DOHH2 (cell line): Measurements from ENCODE around the gene EVPL.
A peak's percentile ranks its signal among the peaks of the same experiment; 100 is the strongest.
"Not testable (repeated sequence)": the region's sequence is repeated elsewhere in the genome, so short reads cannot be mapped to it uniquely, and the experiment has no call there.

ENCODE experiments used
- H3F3A ChIP-seq: fragments of 200-600 bp; sonication (generic), shearing (Covaris generic); 2 replicates; pipeline ENCODE4 v1.6.0; 2016; ENCODE audit warnings: antibody characterized with exemption, mild to moderate bottlenecking; ENCODE audit not compliant: control insufficient read depth, insufficient read depth
- H3K27ac ChIP-seq: fragments of 200-600 bp; sonication (generic); 2 replicates; pipeline ENCODE4 v1.5.1; 2014; ENCODE audit warnings: low read depth, mild to moderate bottlenecking, low read length, moderate library complexity
- H3K27me3 ChIP-seq: fragments of 200-600 bp; sonication (generic); 2 replicates; pipeline ENCODE4 v1.6.1; 2014; ENCODE audit warnings: mild to moderate bottlenecking, low read length, mixed read lengths; ENCODE audit not compliant: control insufficient read depth
- H3K36me3 ChIP-seq: fragments of 200-600 bp; sonication (generic); 2 replicates; pipeline ENCODE4 v1.6.1; 2014; ENCODE audit warnings: mild to moderate bottlenecking, low read length, moderate library complexity, mixed read lengths; ENCODE audit not compliant: control insufficient read depth
- H3K4me1 ChIP-seq: fragments of 200-600 bp; sonication (generic); 2 replicates; pipeline ENCODE4 v1.6.1; 2014; ENCODE audit warnings: mild to moderate bottlenecking, low read length, mixed read lengths; ENCODE audit not compliant: control insufficient read depth
- H3K4me2 ChIP-seq: fragments of 200-600 bp; sonication (generic); 2 replicates; pipeline ENCODE4 v1.6.0; 2014; ENCODE audit warnings: mild to moderate bottlenecking, low read length, moderate library complexity
- H3K4me3 ChIP-seq: fragments of 200-600 bp; sonication (generic); 2 replicates; pipeline ENCODE4 v1.5.1; 2014; ENCODE audit warnings: mild to moderate bottlenecking, low read length, mixed read lengths
- H3K79me2 ChIP-seq: fragments of 200-600 bp; sonication (generic); 2 replicates; pipeline ENCODE4 v1.6.1; 2014; ENCODE audit warnings: mild to moderate bottlenecking, low read length, mixed read lengths; ENCODE audit not compliant: control insufficient read depth
- H3K9me2 ChIP-seq: fragments of 200-600 bp; sonication (generic); replicated peaks from 2 replicates; pipeline ENCODE4 v1.6.1; 2014; ENCODE audit warnings: mild to moderate bottlenecking, low read length, mixed read lengths; ENCODE audit not compliant: control insufficient read depth
- H3K9me3 ChIP-seq: fragments of 200-600 bp; sonication (generic); 2 replicates; pipeline ENCODE4 v1.6.1; 2014; ENCODE audit warnings: antibody characterized with exemption, low read length, mixed read lengths; ENCODE audit not compliant: control insufficient read depth, insufficient read depth
- H4K20me1 ChIP-seq: fragments of 200-600 bp; sonication (generic); 2 replicates; pipeline ENCODE4 v1.6.0; 2014; ENCODE audit warnings: low read depth, mild to moderate bottlenecking, antibody characterized with exemption, low read length, moderate library complexity; ENCODE audit not compliant: control insufficient read depth, insufficient read depth
- EZH2phosphoT487 ChIP-seq: fragments of 200-600 bp; sonication (generic); IDR thresholded peaks from 2 replicates; pipeline ENCODE4 v1.6.1; 2017; ENCODE audit warnings: borderline replicate concordance, mild to moderate bottlenecking, antibody characterized with exemption, low read length, moderate library complexity, mixed read lengths
- TF ChIP-seq, protein P1 (sequence below): fragments of 200-600 bp; sonication (generic); IDR thresholded peaks from one replicate; pipeline ENCODE4 v1.5.1; 2014; ENCODE audit warnings: antibody characterized with exemption, mild to moderate bottlenecking, low read depth, low read length; ENCODE audit not compliant: poor library complexity, severe bottlenecking

Gene EVPL

DNA sequence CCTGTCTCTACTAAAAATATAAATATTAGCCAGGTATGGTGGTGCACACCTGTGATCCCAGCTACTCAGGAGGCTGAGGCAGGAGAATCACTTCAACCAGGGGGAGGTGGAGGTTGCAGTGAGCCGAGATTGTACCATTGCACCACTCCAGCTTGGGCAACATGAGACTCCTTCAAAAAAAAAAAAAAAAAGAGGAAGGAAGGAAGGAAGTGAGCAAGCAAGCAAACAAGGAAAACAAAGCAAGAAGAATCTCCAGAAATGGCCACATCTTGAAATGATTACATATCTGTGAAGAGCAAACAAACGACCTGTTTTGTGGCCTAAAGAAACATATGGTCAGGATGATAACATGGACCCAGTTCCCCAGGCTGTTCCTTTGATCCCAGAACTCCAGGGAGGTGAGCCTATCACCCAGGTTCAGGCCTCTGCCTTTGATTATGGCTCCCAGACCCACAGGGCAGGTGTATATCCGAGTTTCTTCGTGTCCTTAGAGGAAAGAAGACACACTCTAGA, 57.0 kb downstream of the EVPL start:
- Histone ChIP-seq H3K36me3 (peaks cover 4% of the 10 kb centered on the region; the same call in 1 of the 2 replicates), H3K4me2 (peak overlapping the region; percentile 50)

DNA sequence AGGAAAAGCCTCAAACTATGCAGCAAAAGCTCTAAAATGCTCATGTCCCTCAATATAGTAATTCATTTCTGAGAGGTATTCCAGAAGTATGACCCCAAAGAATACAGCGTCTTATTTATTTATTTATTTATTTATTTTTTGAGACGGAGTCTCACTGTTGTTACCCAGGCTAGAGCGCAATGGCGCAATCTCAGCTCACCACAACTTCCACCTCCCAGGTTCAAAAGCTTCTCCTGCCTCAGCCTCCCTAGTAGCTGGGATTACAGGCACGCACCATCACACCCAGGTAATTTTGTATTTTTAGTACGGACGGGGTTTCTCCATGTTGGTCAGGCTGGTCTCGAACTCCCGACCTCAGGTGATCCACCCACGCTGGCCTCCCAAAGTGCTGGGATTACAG, 58.1 kb downstream of the EVPL start:
- not testable (repeated sequence) for H4K20me1 ChIP-seq, H3K9me3 ChIP-seq, H3K27me3 ChIP-seq, H3K79me2 ChIP-seq, H3K4me3 ChIP-seq, H3K4me2 ChIP-seq, H3F3A ChIP-seq, H3K9me2 ChIP-seq, H3K36me3 ChIP-seq, H3K27ac ChIP-seq
- peaks cover 12% of the 10 kb centered on the region for H3K4me1 ChIP-seq

More for the DNA sequence above, 57.0 kb downstream of the EVPL start:
- Histone ChIP-seq H3F3A (peaks cover 6% of the 10 kb centered on the region; the same call in 1 of the 2 replicates), H3K9me2 (no peaks in the 10 kb centered on the region), H3K27me3 (no peaks in the 10 kb centered on the region), H3K79me2 (no peaks in the 10 kb centered on the region; the same call in 1 of the 2 replicates), H4K20me1 (no peaks in the 10 kb centered on the region), H3K9me3 (no peaks in the 10 kb centered on the region), H3K4me3 (0 out of 2 replicates have a peak overlapping the region, but pooled peaks have one; percentile 30), H3K4me1 (peaks cover 12% of the 10 kb centered on the region), H3K27ac (no peak overlapping the region)
- no peak for TF ChIP-seq EZH2phosphoT487
- TF ChIP-seq, protein P1, sequence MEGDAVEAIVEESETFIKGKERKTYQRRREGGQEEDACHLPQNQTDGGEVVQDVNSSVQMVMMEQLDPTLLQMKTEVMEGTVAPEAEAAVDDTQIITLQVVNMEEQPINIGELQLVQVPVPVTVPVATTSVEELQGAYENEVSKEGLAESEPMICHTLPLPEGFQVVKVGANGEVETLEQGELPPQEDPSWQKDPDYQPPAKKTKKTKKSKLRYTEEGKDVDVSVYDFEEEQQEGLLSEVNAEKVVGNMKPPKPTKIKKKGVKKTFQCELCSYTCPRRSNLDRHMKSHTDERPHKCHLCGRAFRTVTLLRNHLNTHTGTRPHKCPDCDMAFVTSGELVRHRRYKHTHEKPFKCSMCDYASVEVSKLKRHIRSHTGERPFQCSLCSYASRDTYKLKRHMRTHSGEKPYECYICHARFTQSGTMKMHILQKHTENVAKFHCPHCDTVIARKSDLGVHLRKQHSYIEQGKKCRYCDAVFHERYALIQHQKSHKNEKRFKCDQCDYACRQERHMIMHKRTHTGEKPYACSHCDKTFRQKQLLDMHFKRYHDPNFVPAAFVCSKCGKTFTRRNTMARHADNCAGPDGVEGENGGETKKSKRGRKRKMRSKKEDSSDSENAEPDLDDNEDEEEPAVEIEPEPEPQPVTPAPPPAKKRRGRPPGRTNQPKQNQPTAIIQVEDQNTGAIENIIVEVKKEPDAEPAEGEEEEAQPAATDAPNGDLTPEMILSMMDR = no peak

- peaks cover 10% of the 10 kb centered on the region for H3K4me1 ChIP-seq
- no peak overlapping the region for H3K27ac ChIP-seq
- no peaks in the 10 kb centered on the region for H3K9me3 ChIP-seq
- H3K9me2 ChIP-seq = no peaks in the 10 kb centered on the region
- H3F3A ChIP-seq = peaks cover 5% of the 10 kb centered on the region; the same call in 1 of the 2 replicates
- no peaks in the 10 kb centered on the region for H4K20me1 ChIP-seq
- H3K27me3 ChIP-seq = no peaks in the 10 kb centered on the region
- H3K36me3 ChIP-seq = peaks cover 3% of the 10 kb centered on the region; the same call in 1 of the 2 replicates
- TF ChIP-seq, protein P1 = no peak
- TF ChIP-seq EZH2phosphoT487 = no peak
- no peaks in the 10 kb centered on the region; the same call in 1 of the 2 replicates for H3K79me2 ChIP-seq
- no peak overlapping the region for H3K4me2 ChIP-seq
- H3K4me3 ChIP-seq = no peak overlapping the region
Measured at GRCh38 chr17:75965468-75965867, 61.6 kb downstream of the EVPL start.

DNA sequence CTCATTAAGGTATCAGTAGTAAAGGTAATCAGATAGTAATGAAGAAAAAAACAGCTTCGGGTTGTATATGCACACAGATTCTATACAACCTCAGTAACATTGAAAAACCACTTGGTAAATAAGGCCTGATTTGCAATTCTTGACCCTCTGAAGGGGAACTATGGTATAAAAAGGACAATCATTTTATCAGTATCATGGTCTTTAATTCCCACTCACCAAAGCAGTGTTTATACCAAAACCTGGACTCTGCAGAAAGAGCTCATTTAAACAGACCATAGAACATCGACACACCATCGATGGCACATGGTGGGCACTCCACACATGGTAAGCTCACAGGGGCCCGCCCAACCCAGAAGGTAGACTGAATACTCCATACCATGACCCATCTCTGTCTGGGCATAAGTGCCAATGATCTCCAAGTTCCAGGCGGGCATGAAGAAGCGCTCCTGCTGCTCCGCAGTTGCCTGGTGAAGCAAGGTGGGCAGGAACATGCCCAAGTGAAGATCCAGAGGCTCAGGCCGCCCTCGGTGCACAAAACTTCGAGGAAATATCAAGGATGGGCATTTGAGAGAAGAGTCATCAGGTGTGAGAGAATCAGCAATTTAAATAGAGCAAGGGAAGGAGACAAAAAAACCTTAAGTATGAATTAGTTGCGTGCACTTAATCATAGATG, 67.1 kb downstream of the EVPL start:
- TF ChIP-seq, protein P1 = no peak
- no peak for TF ChIP-seq EZH2phosphoT487
- Histone ChIP-seq H3K79me2 (no peaks in the 10 kb centered on the region), H3K27ac (no peak overlapping the region), H3K4me1 (no peaks in the 10 kb centered on the region), H3F3A (peaks cover 2% of the 10 kb centered on the region; the same call in 1 of the 2 replicates), H3K36me3 (peaks cover 8% of the 10 kb centered on the region), H3K27me3 (no peaks in the 10 kb centered on the region), H3K9me2 (no peaks in the 10 kb centered on the region), H4K20me1 (no peaks in the 10 kb centered on the region), H3K4me2 (no peak overlapping the region), H3K4me3 (no peak overlapping the region), H3K9me3 (no peaks in the 10 kb centered on the region)
